ENCODE results near the gene TPRA1. TPM values are rescaled to one million over a fixed set of nuclear protein-coding genes. Genes with fewer than 3 reads are reported as not detected.

TPRA1 gene
- total and polyA plus RNA-seq, 9 of the 15 experiments (the other 6 are each of a cell fraction or from before 2014, with no cell fraction given) = 0.66 to 21.5 (median 11.1) TPM

DNA sequence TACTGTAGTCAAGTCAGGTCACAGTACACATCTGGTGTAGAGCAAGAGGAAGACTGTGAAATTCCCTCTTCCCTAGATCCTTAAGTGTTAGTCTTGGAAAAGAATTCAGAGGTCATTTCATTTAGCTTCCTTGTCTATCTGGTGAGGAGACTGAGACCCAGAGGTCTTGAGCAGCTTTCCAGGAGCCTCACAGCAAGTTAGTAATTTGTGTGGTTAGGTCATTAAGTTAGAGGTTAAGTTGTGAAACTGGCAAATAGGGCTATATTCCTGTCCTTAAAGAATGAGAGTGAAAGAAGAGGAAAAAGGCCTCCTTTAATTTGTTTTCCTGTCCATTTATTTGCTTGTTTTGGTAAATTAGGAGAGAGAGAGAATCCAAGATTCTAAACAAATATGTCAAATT, 47.4 kb upstream of the TPRA1 start:
- H3K9me3 ChIP-seq (replicated peaks; ENCODE audit: control insufficient read depth, insufficient read depth, low read depth, low read length) = no peaks in the 10 kb centered on the region
- no peaks in the 10 kb centered on the region for H3K27me3 ChIP-seq (ENCODE audit: control insufficient read depth in 2 of 2, insufficient read depth in 2 of 2, low read length in 2 of 2)
- H4K20me1 ChIP-seq (replicated peaks; ENCODE audit: control insufficient read depth, insufficient read depth, low read length) = no peaks in the 10 kb centered on the region
- in situ Hi-C loops (cut with MboI) = no loop called here
- peaks cover 7% of the 10 kb centered on the region; the same call in 2 of the 3 replicates for H3K36me3 ChIP-seq (ENCODE audit: control insufficient read depth, insufficient read depth, low read length)
- no peak overlapping the region for H3K9ac ChIP-seq (ENCODE audit: insufficient read depth in 1 of 2, low read depth in 2 of 2, low read length in 2 of 2)
- ATAC-seq (no peak), FAIRE-seq (no peak), DNase-seq (ENCODE audit: extremely low read depth in 1 of 4, low spot score in 3 of 4) (no peak)
- H2AFZ ChIP-seq (ENCODE audit: low read depth, low read length) = no peak overlapping the region
- ChIA-PET CTCF (ENCODE audit: low intra/inter-chr PET ratio) (no interaction called here), POLR2A (no interaction called here)
- BruUV-seq (replicated peaks) = no TSS peak
- intact Hi-C loops (cut with micrococcal nuclease) = no loop called here
- no peak overlapping the region for H3K4me2 ChIP-seq (ENCODE audit: insufficient read depth, low read length)
- no peak overlapping the region for H3K27ac ChIP-seq (ENCODE audit: extremely low read depth, low read depth, low read length)
- no peak overlapping the region for H3K4me3 ChIP-seq
- peaks cover 0 to 3% of the 10 kb centered on the region in 2 experiments; a peak in 2 of 5 replicates for H3K4me1 ChIP-seq (replicated peaks in 1 of 2; ENCODE audit: control insufficient read depth in 2 of 2, insufficient read depth in 2 of 2, low read length in 2 of 2)
- H3K9me1 ChIP-seq (ENCODE audit: control insufficient read depth, insufficient read depth, low read length) = no peaks in the 10 kb centered on the region
- H3K79me2 ChIP-seq (ENCODE audit: control insufficient read depth, insufficient read depth, low read length) = peaks cover 17% of the 10 kb centered on the region
- TF ChIP-seq GABPB1 (CRISPR knock-in tag; IDR thresholded peaks at IDR 0.05) (no peak), NFE2 (IDR thresholded peaks at IDR 0.05; ENCODE audit: low read depth) (no peak), ZKSCAN8 (CRISPR knock-in tag; IDR thresholded peaks at IDR 0.05) (no peak), POU5F1 (IDR thresholded peaks at IDR 0.05; ENCODE audit: borderline replicate concordance, low read depth, low read length, partially characterized antibody) (no peak)
- TF ChIP-seq, protein P1, sequence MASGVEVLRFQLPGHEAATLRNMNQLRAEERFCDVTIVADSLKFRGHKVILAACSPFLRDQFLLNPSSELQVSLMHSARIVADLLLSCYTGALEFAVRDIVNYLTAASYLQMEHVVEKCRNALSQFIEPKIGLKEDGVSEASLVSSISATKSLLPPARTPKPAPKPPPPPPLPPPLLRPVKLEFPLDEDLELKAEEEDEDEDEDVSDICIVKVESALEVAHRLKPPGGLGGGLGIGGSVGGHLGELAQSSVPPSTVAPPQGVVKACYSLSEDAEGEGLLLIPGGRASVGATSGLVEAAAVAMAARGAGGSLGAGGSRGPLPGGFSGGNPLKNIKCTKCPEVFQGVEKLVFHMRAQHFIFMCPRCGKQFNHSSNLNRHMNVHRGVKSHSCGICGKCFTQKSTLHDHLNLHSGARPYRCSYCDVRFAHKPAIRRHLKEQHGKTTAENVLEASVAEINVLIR (CRISPR knock-in tag; IDR thresholded peaks at IDR 0.05) = no peak

DNA sequence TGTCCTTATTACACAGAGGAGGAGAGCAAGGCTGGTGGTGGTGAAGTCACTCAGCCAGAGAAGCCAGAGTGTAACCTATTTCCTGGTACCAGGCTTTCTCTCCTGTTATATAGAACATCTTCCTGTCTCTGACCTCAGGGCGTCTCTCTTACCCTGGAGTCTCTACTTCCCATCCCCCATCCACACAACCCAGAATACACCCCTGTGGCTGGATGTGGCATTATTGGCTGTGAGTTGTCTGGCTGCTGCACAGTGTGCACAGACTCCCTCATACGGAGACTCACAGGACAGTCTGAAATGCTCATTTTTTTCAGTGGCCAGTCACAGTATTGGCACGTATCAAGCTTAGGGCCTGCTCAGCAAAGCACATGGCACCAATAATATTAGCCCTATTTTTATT, 47.0 kb upstream of the TPRA1 start:
- ATAC-seq (peak; percentile 79), DNase-seq (ENCODE audit: extremely low read depth in 1 of 4, low spot score in 3 of 4) (peak; percentile 20 to 52 (median 34)), FAIRE-seq (no peak)
- peaks cover 7% of the 10 kb centered on the region; the same call in 2 of the 3 replicates for H3K36me3 ChIP-seq (ENCODE audit: control insufficient read depth, insufficient read depth, low read length)
- H3K27ac ChIP-seq (ENCODE audit: extremely low read depth, low read depth, low read length) = no peak overlapping the region
- no TSS peak for BruUV-seq (replicated peaks)
- H4K20me1 ChIP-seq (replicated peaks; ENCODE audit: control insufficient read depth, insufficient read depth, low read length) = no peaks in the 10 kb centered on the region
- H3K9me1 ChIP-seq (ENCODE audit: control insufficient read depth, insufficient read depth, low read length) = no peaks in the 10 kb centered on the region
- TF ChIP-seq, protein P2, sequence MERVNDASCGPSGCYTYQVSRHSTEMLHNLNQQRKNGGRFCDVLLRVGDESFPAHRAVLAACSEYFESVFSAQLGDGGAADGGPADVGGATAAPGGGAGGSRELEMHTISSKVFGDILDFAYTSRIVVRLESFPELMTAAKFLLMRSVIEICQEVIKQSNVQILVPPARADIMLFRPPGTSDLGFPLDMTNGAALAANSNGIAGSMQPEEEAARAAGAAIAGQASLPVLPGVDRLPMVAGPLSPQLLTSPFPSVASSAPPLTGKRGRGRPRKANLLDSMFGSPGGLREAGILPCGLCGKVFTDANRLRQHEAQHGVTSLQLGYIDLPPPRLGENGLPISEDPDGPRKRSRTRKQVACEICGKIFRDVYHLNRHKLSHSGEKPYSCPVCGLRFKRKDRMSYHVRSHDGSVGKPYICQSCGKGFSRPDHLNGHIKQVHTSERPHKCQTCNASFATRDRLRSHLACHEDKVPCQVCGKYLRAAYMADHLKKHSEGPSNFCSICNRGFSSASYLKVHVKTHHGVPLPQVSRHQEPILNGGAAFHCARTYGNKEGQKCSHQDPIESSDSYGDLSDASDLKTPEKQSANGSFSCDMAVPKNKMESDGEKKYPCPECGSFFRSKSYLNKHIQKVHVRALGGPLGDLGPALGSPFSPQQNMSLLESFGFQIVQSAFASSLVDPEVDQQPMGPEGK (CRISPR knock-in tag; IDR thresholded peaks at IDR 0.05; ENCODE audit: borderline replicate concordance) = no peak
- TF ChIP-seq ESRRB (CRISPR knock-in tag; IDR thresholded peaks at IDR 0.05; ENCODE audit: borderline replicate concordance) = no peak
- TF ChIP-seq PTBP1 (IDR thresholded peaks at IDR 0.05; ENCODE audit: low read depth, low read length) = no peak
- TF ChIP-seq MAFK (IDR thresholded peaks at IDR 0.05; ENCODE audit: low read length) = no peak
- TF ChIP-seq HLTF (IDR thresholded peaks at IDR 0.05) = no peak
- H3K4me1 ChIP-seq (replicated peaks in 1 of 2; ENCODE audit: control insufficient read depth in 2 of 2, insufficient read depth in 2 of 2, low read length in 2 of 2) = peaks cover 0 to 3% of the 10 kb centered on the region in 2 experiments; a peak in 2 of 5 replicates
- H3K9ac ChIP-seq (ENCODE audit: insufficient read depth in 1 of 2, low read depth in 2 of 2, low read length in 2 of 2) = no peak overlapping the region
- intact Hi-C loops (cut with micrococcal nuclease) = no loop called here
- WGBS (ENCODE audit: insufficient coverage, low coverage, missing lambda C conversion rate) = 54% methylated on average over 2 of the region's 3 CpGs
- in situ Hi-C loops (cut with MboI) = no loop called here
- no peaks in the 10 kb centered on the region for H3K27me3 ChIP-seq (ENCODE audit: control insufficient read depth in 2 of 2, insufficient read depth in 2 of 2, low read length in 2 of 2)
- no peaks in the 10 kb centered on the region for H3K9me3 ChIP-seq (replicated peaks; ENCODE audit: control insufficient read depth, insufficient read depth, low read depth, low read length)
- peaks cover 17% of the 10 kb centered on the region for H3K79me2 ChIP-seq (ENCODE audit: control insufficient read depth, insufficient read depth, low read length)
- no peak overlapping the region for H3K4me2 ChIP-seq (ENCODE audit: insufficient read depth, low read length)
- H3K4me3 ChIP-seq = no peak overlapping the region
- POLR2A ChIA-PET = no interaction called here
- CTCF ChIA-PET (ENCODE audit: low intra/inter-chr PET ratio) = no interaction called here
- H2AFZ ChIP-seq (ENCODE audit: low read depth, low read length) = no peak overlapping the region
